ENCODE data around the gene RPTOR.

Gene RPTOR

DNA sequence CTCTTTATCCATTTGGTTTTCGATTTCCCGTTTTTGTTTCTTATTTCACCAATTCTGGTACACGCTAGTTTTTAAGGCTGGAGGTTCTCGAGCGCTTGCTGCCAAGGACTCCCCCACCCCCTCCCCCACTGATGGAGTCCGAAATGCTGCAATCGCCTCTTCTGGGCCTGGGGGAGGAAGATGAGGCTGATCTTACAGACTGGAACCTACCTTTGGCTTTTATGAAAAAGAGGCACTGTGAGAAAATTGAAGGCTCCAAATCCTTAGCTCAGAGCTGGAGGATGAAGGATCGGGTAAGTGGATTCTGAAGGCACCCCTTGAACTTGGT lies 825 bp downstream of the RPTOR start:
- TF ChIP-seq SPI1 (IDR thresholded peaks at IDR 0.05; ENCODE audit: borderline replicate concordance, low read depth): peak; percentile 21; the same call in 1 of the 2 replicates
- no peak for TF ChIP-seq POLR2AphosphoS5 (IDR thresholded peaks at IDR 0.05; ENCODE audit: low read depth)
- no peak for TF ChIP-seq CTCF (IDR thresholded peaks at IDR 0.05; ENCODE audit: insufficient read depth, low read length)
- TF ChIP-seq GABPA (IDR thresholded peaks at IDR 0.05; ENCODE audit: low read depth): no peak
- TF ChIP-seq, protein P1, sequence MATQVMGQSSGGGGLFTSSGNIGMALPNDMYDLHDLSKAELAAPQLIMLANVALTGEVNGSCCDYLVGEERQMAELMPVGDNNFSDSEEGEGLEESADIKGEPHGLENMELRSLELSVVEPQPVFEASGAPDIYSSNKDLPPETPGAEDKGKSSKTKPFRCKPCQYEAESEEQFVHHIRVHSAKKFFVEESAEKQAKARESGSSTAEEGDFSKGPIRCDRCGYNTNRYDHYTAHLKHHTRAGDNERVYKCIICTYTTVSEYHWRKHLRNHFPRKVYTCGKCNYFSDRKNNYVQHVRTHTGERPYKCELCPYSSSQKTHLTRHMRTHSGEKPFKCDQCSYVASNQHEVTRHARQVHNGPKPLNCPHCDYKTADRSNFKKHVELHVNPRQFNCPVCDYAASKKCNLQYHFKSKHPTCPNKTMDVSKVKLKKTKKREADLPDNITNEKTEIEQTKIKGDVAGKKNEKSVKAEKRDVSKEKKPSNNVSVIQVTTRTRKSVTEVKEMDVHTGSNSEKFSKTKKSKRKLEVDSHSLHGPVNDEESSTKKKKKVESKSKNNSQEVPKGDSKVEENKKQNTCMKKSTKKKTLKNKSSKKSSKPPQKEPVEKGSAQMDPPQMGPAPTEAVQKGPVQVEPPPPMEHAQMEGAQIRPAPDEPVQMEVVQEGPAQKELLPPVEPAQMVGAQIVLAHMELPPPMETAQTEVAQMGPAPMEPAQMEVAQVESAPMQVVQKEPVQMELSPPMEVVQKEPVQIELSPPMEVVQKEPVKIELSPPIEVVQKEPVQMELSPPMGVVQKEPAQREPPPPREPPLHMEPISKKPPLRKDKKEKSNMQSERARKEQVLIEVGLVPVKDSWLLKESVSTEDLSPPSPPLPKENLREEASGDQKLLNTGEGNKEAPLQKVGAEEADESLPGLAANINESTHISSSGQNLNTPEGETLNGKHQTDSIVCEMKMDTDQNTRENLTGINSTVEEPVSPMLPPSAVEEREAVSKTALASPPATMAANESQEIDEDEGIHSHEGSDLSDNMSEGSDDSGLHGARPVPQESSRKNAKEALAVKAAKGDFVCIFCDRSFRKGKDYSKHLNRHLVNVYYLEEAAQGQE (IDR thresholded peaks at IDR 0.05; ENCODE audit: insufficient replicate concordance, low read depth): no peak
- H3K27me3 ChIP-seq (ENCODE audit: insufficient read depth, poor library complexity, severe bottlenecking): no peaks in the 10 kb centered on the region
- DNase-seq (ENCODE audit: low read depth in 1 of 2, low spot score in 1 of 2): peak; percentile 35 to 47
- H3K27ac ChIP-seq (replicated peaks): peak overlapping the region; percentile 93
- peak overlapping the region; percentile 87 for H3K4me3 ChIP-seq (replicated peaks; ENCODE audit: insufficient read depth, low read length)

DNA sequence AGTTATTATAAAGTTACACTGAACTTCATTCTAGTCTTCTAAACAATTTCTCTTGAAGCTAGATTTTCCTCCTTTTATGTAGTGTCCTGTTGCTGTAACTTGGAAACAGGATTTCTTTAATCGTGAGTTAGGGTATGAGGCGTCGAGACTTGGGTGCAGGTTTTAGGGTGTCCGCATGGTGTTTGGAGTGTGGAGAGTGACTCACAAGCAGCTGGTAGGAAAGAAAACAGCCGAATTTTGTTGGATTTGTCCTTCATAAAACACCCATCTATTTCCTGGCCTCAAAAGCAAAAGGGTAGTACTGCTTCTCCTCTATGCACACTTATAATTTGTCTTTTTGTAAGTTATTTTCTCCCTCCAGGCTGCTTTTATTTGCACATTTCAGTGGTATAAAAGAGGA lies 1.6 kb downstream of the RPTOR start:
- TF ChIP-seq, protein P1 (IDR thresholded peaks at IDR 0.05; ENCODE audit: insufficient replicate concordance, low read depth): no peak
- no peak for TF ChIP-seq SPI1 (IDR thresholded peaks at IDR 0.05; ENCODE audit: borderline replicate concordance, low read depth)
- no peak for TF ChIP-seq GABPA (IDR thresholded peaks at IDR 0.05; ENCODE audit: low read depth)
- no peak for TF ChIP-seq POLR2AphosphoS5 (IDR thresholded peaks at IDR 0.05; ENCODE audit: low read depth)
- TF ChIP-seq CTCF (IDR thresholded peaks at IDR 0.05; ENCODE audit: insufficient read depth, low read length): no peak
- DNase-seq (ENCODE audit: low read depth in 1 of 2, low spot score in 1 of 2): peak; percentile 23 to 32
- peak overlapping the region; percentile 87 for H3K4me3 ChIP-seq (replicated peaks; ENCODE audit: insufficient read depth, low read length)
- no peaks in the 10 kb centered on the region for H3K27me3 ChIP-seq (ENCODE audit: insufficient read depth, poor library complexity, severe bottlenecking)
- peak overlapping the region; percentile 93 for H3K27ac ChIP-seq (replicated peaks)

DNA sequence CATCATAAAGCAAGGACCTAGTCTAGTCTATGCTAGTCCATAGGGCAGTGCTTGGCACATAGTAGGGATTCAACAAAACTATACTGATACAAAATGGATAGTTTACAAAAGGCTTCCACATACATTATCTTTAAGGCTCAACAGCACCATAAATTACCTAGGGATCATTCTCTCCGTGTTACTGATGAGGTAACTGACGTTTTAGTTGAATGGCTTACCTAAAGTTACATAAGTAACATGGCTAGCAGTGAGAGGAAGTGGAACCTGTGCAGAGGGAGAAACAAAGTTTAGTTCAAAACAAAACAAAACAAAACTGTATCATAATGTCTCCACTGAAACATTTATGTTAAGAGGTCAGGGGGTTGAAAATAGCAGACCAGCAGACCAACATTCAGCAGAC lies 7.9 kb downstream of the RPTOR start:
- Histone ChIP-seq H3K4me3 (replicated peaks; ENCODE audit: insufficient read depth, low read length) (no peak overlapping the region), H3K27me3 (ENCODE audit: insufficient read depth, poor library complexity, severe bottlenecking) (no peaks in the 10 kb centered on the region), H3K27ac (replicated peaks) (no peak overlapping the region)
- TF ChIP-seq POLR2AphosphoS5 (IDR thresholded peaks at IDR 0.05; ENCODE audit: low read depth) (no peak), GABPA (IDR thresholded peaks at IDR 0.05; ENCODE audit: low read depth) (no peak), SPI1 (IDR thresholded peaks at IDR 0.05; ENCODE audit: borderline replicate concordance, low read depth) (no peak), CTCF (IDR thresholded peaks at IDR 0.05; ENCODE audit: insufficient read depth, low read length) (no peak)
- TF ChIP-seq, protein P1 (IDR thresholded peaks at IDR 0.05; ENCODE audit: insufficient replicate concordance, low read depth): no peak
- no peak for DNase-seq (ENCODE audit: low read depth in 1 of 2, low spot score in 1 of 2)
